ENCODE results near the gene MRPS22.

- TF ChIP-seq, protein P1, sequence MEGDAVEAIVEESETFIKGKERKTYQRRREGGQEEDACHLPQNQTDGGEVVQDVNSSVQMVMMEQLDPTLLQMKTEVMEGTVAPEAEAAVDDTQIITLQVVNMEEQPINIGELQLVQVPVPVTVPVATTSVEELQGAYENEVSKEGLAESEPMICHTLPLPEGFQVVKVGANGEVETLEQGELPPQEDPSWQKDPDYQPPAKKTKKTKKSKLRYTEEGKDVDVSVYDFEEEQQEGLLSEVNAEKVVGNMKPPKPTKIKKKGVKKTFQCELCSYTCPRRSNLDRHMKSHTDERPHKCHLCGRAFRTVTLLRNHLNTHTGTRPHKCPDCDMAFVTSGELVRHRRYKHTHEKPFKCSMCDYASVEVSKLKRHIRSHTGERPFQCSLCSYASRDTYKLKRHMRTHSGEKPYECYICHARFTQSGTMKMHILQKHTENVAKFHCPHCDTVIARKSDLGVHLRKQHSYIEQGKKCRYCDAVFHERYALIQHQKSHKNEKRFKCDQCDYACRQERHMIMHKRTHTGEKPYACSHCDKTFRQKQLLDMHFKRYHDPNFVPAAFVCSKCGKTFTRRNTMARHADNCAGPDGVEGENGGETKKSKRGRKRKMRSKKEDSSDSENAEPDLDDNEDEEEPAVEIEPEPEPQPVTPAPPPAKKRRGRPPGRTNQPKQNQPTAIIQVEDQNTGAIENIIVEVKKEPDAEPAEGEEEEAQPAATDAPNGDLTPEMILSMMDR (conservative IDR thresholded peaks at IDR 0.05): no peak
- TF ChIP-seq ZFX (IDR thresholded peaks at IDR 0.05): no peak
Measured at GRCh38 chr3:139357899-139358298, 14.1 kb downstream of the MRPS22 start.
